SK-N-SH treated with all-trans-retinoic acid at 6 μM for 48 hours (cell line): ENCODE data around the gene CTSF.

ENCODE experiments used
- ARNTL ChIP-seq: fragments of 450-650 bp; formaldehyde crosslinking; IDR thresholded peaks from 2 replicates; pipeline ENCODE4 v1.5.0; 2020; ENCODE audit warnings: low read depth, mild to moderate bottlenecking, moderate library complexity, borderline replicate concordance
- BACH2 ChIP-seq: fragments of 250-450 bp; sonication (Bioruptor Pico); IDR thresholded peaks from 2 replicates; pipeline ENCODE4 v1.9.0; 2021; ENCODE audit warnings: mild to moderate bottlenecking, borderline replicate concordance
- CREB5 ChIP-seq: fragments of 250-450 bp; sonication (Bioruptor Pico); IDR thresholded peaks from 2 replicates; pipeline ENCODE4 v1.5.1; 2020; ENCODE audit warnings: low read depth, mild to moderate bottlenecking, moderate library complexity
- CSDC2 ChIP-seq: fragments of 250-450 bp; sonication (Bioruptor Pico); IDR thresholded peaks from 2 replicates; pipeline ENCODE4 v1.5.0; 2020; ENCODE audit warnings: mild to moderate bottlenecking, moderate library complexity
- CSRNP3 ChIP-seq: fragments of 250-450 bp; sonication (Bioruptor Pico); IDR thresholded peaks from 2 replicates; pipeline ENCODE4 v1.5.1; 2021; ENCODE audit warnings: mild to moderate bottlenecking, moderate library complexity
- ISL1 ChIP-seq: fragments of 250-450 bp; sonication (Bioruptor Pico); IDR thresholded peaks from 2 replicates; pipeline ENCODE4 v2.1.2; 2022; ENCODE audit warnings: mild to moderate bottlenecking, moderate library complexity
- OSR1 ChIP-seq: fragments of 250-450 bp; sonication (Bioruptor Pico); IDR thresholded peaks from 2 replicates; pipeline ENCODE4 v1.8.0; 2022; ENCODE audit warnings: moderate library complexity, mild to moderate bottlenecking, inconsistent platforms
- PPARA ChIP-seq: fragments of 250-450 bp; sonication (Bioruptor Pico); IDR thresholded peaks from 2 replicates; pipeline ENCODE4 v1.5.0; 2020; ENCODE audit warnings: mild to moderate bottlenecking, borderline replicate concordance
- RARB ChIP-seq: fragments of 250-450 bp; sonication (Bioruptor Pico); IDR thresholded peaks from 2 replicates; pipeline ENCODE4 v1.8.0; 2021; ENCODE audit warnings: mild to moderate bottlenecking, moderate library complexity
- TSHZ2 ChIP-seq: fragments of 250-450 bp; sonication (Bioruptor Pico); IDR thresholded peaks from 2 replicates; pipeline ENCODE4 v1.5.0; 2020; ENCODE audit warnings: mild to moderate bottlenecking, moderate library complexity
- ZC3H10 ChIP-seq: fragments of 250-450 bp; sonication (Bioruptor Pico); IDR thresholded peaks from 2 replicates; pipeline ENCODE4 v1.5.1; 2021; ENCODE audit warnings: mild to moderate bottlenecking, moderate library complexity
- ZFP3 ChIP-seq: fragments of 250-450 bp; sonication (Bioruptor Pico); IDR thresholded peaks from 2 replicates; pipeline ENCODE4 v1.5.0; 2020; ENCODE audit warnings: mild to moderate bottlenecking, moderate library complexity
- ZNF8 ChIP-seq: fragments of 450-650 bp; formaldehyde crosslinking; IDR thresholded peaks from 2 replicates; pipeline ENCODE4 v1.5.0; 2020; ENCODE audit warnings: mild to moderate bottlenecking, moderate library complexity
- TF ChIP-seq, protein P1 (sequence below): fragments of 250-450 bp; sonication (Bioruptor Pico); IDR thresholded peaks from 2 replicates; pipeline ENCODE4 v1.8.0; 2020; ENCODE audit warnings: mild to moderate bottlenecking, moderate library complexity, borderline replicate concordance

DNA sequence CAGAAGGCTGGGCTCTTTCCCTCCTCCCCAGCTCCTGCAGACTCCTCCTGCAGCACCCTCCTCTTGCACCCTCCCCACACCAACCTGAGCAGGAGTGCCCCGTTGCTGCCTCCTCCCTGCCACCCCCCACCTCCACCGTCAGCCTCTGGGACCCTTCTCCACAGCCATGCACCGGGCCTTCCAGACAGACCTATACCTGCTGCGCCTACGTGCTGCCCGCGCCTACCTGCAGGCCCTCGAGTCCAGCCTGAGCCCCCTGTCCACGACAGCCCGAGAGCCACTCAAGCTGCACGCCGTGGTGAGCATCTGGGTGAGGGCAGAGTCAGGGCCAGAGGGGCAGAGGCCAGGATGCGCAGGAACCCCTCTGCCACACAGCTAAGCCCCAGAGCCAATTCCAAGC, 38.8 kb downstream of the CTSF start:
- TF ChIP-seq ARNTL (CRISPR knock-in tag) (no peak), ZFP3 (CRISPR knock-in tag) (no peak), OSR1 (CRISPR knock-in tag) (no peak), PPARA (CRISPR knock-in tag) (no peak), ZNF8 (CRISPR knock-in tag) (no peak), CSRNP3 (no peak), TSHZ2 (CRISPR knock-in tag) (no peak), CREB5 (CRISPR knock-in tag) (no peak), BACH2 (no peak), CSDC2 (CRISPR knock-in tag) (no peak), ZC3H10 (CRISPR knock-in tag) (no peak), RARB (CRISPR knock-in tag) (no peak), ISL1 (no peak)
- TF ChIP-seq, protein P1, sequence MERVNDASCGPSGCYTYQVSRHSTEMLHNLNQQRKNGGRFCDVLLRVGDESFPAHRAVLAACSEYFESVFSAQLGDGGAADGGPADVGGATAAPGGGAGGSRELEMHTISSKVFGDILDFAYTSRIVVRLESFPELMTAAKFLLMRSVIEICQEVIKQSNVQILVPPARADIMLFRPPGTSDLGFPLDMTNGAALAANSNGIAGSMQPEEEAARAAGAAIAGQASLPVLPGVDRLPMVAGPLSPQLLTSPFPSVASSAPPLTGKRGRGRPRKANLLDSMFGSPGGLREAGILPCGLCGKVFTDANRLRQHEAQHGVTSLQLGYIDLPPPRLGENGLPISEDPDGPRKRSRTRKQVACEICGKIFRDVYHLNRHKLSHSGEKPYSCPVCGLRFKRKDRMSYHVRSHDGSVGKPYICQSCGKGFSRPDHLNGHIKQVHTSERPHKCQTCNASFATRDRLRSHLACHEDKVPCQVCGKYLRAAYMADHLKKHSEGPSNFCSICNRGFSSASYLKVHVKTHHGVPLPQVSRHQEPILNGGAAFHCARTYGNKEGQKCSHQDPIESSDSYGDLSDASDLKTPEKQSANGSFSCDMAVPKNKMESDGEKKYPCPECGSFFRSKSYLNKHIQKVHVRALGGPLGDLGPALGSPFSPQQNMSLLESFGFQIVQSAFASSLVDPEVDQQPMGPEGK (CRISPR knock-in tag): no peak
